SH-SY5Y (cell line): ENCODE measurements around the gene RAPGEF2.

Source experiments
- GATA2 ChIP-seq: IDR thresholded peaks from 2 replicates; pipeline ENCODE4 v1.6.1; 2011; ENCODE audit warnings: mild to moderate bottlenecking, low read depth, low read length
- GATA3 ChIP-seq: IDR thresholded peaks from 2 replicates; pipeline ENCODE4 v1.6.1; 2011; ENCODE audit warnings: low read depth, mild to moderate bottlenecking, low read length, moderate library complexity

DNA sequence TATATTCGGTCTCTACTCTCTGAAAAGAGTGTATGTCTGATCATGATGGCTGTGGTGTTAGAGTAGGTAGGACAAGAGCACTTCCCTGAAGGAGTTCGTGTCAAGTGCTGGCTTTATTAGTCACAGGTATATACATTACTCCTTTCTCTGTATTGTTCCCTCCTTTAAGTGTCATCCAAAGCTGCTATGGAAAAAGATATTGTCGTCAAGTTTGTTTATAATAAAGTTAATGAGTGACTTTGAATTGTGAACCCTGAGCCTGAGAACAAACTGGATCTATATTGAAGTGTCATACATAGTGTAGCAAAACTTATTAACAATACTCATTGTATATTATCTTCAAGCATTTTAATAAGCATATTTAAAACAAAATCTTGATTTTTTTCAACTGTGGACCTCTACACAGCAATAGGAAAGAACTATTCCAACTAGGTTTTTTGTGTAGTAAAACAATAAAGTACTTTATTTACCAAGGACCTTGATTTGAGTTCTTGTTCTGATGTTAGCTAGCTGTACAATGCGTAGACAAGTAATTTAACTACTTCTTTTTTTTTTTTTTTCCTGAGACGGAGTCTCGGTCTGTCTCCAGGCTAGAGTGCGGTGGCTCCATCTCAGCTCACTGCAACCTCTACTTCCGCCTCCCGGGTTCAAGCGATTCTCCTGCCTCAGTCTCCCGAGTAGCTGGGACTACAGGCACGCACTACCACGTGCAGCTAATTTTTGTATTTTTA is 177.7 kb downstream of the RAPGEF2 start:
- TF ChIP-seq GATA2 (no peak), GATA3 (no peak)
